Activated naive CD4-positive, alpha-beta T cell treated with anti-CD3 and anti-CD28 coated beads, Interleukin-2, amount 10 ng/mL, durations not matched to agents 7 days and 5 days (primary cell): ENCODE measurements around the gene DKKL1.

ENCODE experiments used
- CTCF ChIA-PET: fragments of 350-600 bp; sonication (Branson Sonifier 250); formaldehyde crosslinking; loops from one replicate; lab custom pipeline; 2021; ENCODE audit warnings: antibody characterized with exemption; lab: Charles Lee
- DNase-seq: peaks from one replicate; pipeline ENCODE4 v3.0.0-alpha.2; 2020
- H3K27ac Mint-ChIP-seq: one replicate; pipeline ENCODE4 v1.8.0; 2021; ENCODE audit warnings: mild to moderate bottlenecking, moderate library complexity, mixed read lengths
- H3K27me3 Mint-ChIP-seq: one replicate; pipeline ENCODE4 v1.8.0; 2021; ENCODE audit warnings: mild to moderate bottlenecking, mixed read lengths
- H3K36me3 Mint-ChIP-seq: one replicate; pipeline ENCODE4 v1.8.0; 2021; ENCODE audit warnings: mixed read lengths
- H3K4me1 Mint-ChIP-seq: one replicate; pipeline ENCODE4 v1.8.0; 2021; ENCODE audit warnings: mixed read lengths
- H3K4me3 Mint-ChIP-seq: one replicate; pipeline ENCODE4 v1.8.0; 2021; ENCODE audit warnings: mild to moderate bottlenecking, moderate library complexity, mixed read lengths
- H3K9me3 Mint-ChIP-seq: one replicate; pipeline ENCODE4 v1.8.0; 2021; ENCODE audit warnings: mixed read lengths

The DKKL1 gene

GRCh38 chr19:49342291-49342721 lies 21.4 kb upstream of the DKKL1 start:
- Mint-ChIP-seq H3K36me3 (peaks cover 35% of the 10 kb centered on the region), H3K4me3 (no peak overlapping the region), H3K4me1 (peaks cover 33% of the 10 kb centered on the region), H3K9me3 (no peaks in the 10 kb centered on the region), H3K27ac (no peak overlapping the region), H3K27me3 (no peaks in the 10 kb centered on the region)
- CTCF ChIA-PET, result no interaction called here
- DNase-seq, result no peak

GRCh38 chr19:49343123-49343522 lies 20.6 kb upstream of the DKKL1 start:
- no peak for DNase-seq
- H3K4me3 Mint-ChIP-seq, result no peak overlapping the region

GRCh38 chr19:49344505-49345423 lies 18.9 kb upstream of the DKKL1 start:
- CTCF ChIA-PET, result no interaction called here
- no peak overlapping the region for H3K4me3 Mint-ChIP-seq
- H3K27ac Mint-ChIP-seq, result no peak overlapping the region
- no peak for DNase-seq
- peaks cover 7% of the 10 kb centered on the region for H3K27me3 Mint-ChIP-seq
- peaks cover 17% of the 10 kb centered on the region for H3K36me3 Mint-ChIP-seq
- peaks cover 15% of the 10 kb centered on the region for H3K4me1 Mint-ChIP-seq
- peaks cover 2% of the 10 kb centered on the region for H3K9me3 Mint-ChIP-seq

More at GRCh38 chr19:49343123-49343522, 20.6 kb upstream of the DKKL1 start:
- Mint-ChIP-seq H3K36me3 (peaks cover 28% of the 10 kb centered on the region), H3K4me1 (peaks cover 26% of the 10 kb centered on the region), H3K27ac (peak overlapping the region; percentile 74), H3K9me3 (no peaks in the 10 kb centered on the region), H3K27me3 (no peaks in the 10 kb centered on the region)
- CTCF ChIA-PET, result no interaction called here

- Mint-ChIP-seq H3K27ac (no peak overlapping the region), H3K4me3 (no peak overlapping the region), H3K27me3 (peaks cover 17% of the 10 kb centered on the region), H3K9me3 (peaks cover 2% of the 10 kb centered on the region), H3K4me1 (peaks cover 4% of the 10 kb centered on the region), H3K36me3 (peaks cover 10% of the 10 kb centered on the region)
- DNase-seq, result no peak
- CTCF ChIA-PET, result no interaction called here
Observed at GRCh38 chr19:49347191-49347590, 16.5 kb upstream of the DKKL1 start.

GRCh38 chr19:49347835-49348234 lies 15.8 kb upstream of the DKKL1 start:
- H3K4me1 Mint-ChIP-seq, result peaks cover 4% of the 10 kb centered on the region
- peaks cover 5% of the 10 kb centered on the region for H3K36me3 Mint-ChIP-seq
- H3K27me3 Mint-ChIP-seq, result peaks cover 17% of the 10 kb centered on the region
- no peak overlapping the region for H3K4me3 Mint-ChIP-seq
- CTCF ChIA-PET, result interaction anchor here (0.7 to 1.4 kb wide), 2 partner anchors 20 to 126 kb away, joined by 4 read pairs; partner anchors contain the start of gene FLT3LG
- peaks cover 2% of the 10 kb centered on the region for H3K9me3 Mint-ChIP-seq
- DNase-seq, result no peak
- H3K27ac Mint-ChIP-seq, result peak overlapping the region; percentile 33

GRCh38 chr19:49348305-49349189 lies 15.1 kb upstream of the DKKL1 start:
- CTCF ChIA-PET, result interaction anchor here (0.7 to 1.4 kb wide), 2 partner anchors 21 to 125 kb away, joined by 4 read pairs; partner anchors contain the start of gene FLT3LG
- peaks cover 2% of the 10 kb centered on the region for H3K9me3 Mint-ChIP-seq
- peaks cover 4% of the 10 kb centered on the region for H3K36me3 Mint-ChIP-seq
- H3K27ac Mint-ChIP-seq, result no peak overlapping the region
- H3K4me1 Mint-ChIP-seq, result peaks cover 4% of the 10 kb centered on the region
- no peak for DNase-seq
- peaks cover 24% of the 10 kb centered on the region for H3K27me3 Mint-ChIP-seq
- H3K4me3 Mint-ChIP-seq, result no peak overlapping the region

- Mint-ChIP-seq H3K27ac (no peak overlapping the region), H3K4me3 (no peak overlapping the region), H3K9me3 (peaks cover 2% of the 10 kb centered on the region), H3K27me3 (peaks cover 34% of the 10 kb centered on the region), H3K36me3 (peaks cover 4% of the 10 kb centered on the region), H3K4me1 (peaks cover 3% of the 10 kb centered on the region)
- no peak for DNase-seq
- CTCF ChIA-PET, result interaction anchor here (0.6 kb wide), 1 partner anchor 230 kb away, joined by 4 read pairs; no protein-coding TSS in a partner anchor
Observed at GRCh38 chr19:49349567-49349966, 14.1 kb upstream of the DKKL1 start.

GRCh38 chr19:49355909-49356353 lies 7.7 kb upstream of the DKKL1 start:
- CTCF ChIA-PET, result no interaction called here
- Mint-ChIP-seq H3K9me3 (no peaks in the 10 kb centered on the region), H3K27ac (no peak overlapping the region), H3K36me3 (no peaks in the 10 kb centered on the region), H3K4me1 (peaks cover 11% of the 10 kb centered on the region), H3K27me3 (peaks cover 63% of the 10 kb centered on the region), H3K4me3 (no peak overlapping the region)
- DNase-seq, result no peak

- Mint-ChIP-seq H3K27ac (no peak overlapping the region), H3K4me3 (no peak overlapping the region), H3K27me3 (peaks cover 61% of the 10 kb centered on the region), H3K4me1 (peaks cover 13% of the 10 kb centered on the region), H3K9me3 (no peaks in the 10 kb centered on the region), H3K36me3 (no peaks in the 10 kb centered on the region)
- no peak for DNase-seq
- CTCF ChIA-PET, result no interaction called here
Observed at GRCh38 chr19:49356382-49356781, 7.3 kb upstream of the DKKL1 start.

- CTCF ChIA-PET, result no interaction called here
- DNase-seq, result no peak
- no peak overlapping the region for H3K4me3 Mint-ChIP-seq
- peaks cover 53% of the 10 kb centered on the region for H3K27me3 Mint-ChIP-seq
- H3K9me3 Mint-ChIP-seq, result no peaks in the 10 kb centered on the region
- no peaks in the 10 kb centered on the region for H3K36me3 Mint-ChIP-seq
- H3K27ac Mint-ChIP-seq, result no peak overlapping the region
- peaks cover 19% of the 10 kb centered on the region for H3K4me1 Mint-ChIP-seq
Observed at GRCh38 chr19:49357186-49357585, 6.5 kb upstream of the DKKL1 start.

GRCh38 chr19:49359851-49360820 lies 3.5 kb upstream of the DKKL1 start:
- no peak for DNase-seq
- CTCF ChIA-PET, result interaction anchor here (1.0 to 2.0 kb wide), 3 partner anchors 31 to 214 kb away, joined by 3 to 5 read pairs (median 5); no protein-coding TSS in a partner anchor
- Mint-ChIP-seq H3K27ac (no peak overlapping the region), H3K27me3 (peaks cover 31% of the 10 kb centered on the region), H3K4me1 (peaks cover 19% of the 10 kb centered on the region), H3K9me3 (no peaks in the 10 kb centered on the region), H3K4me3 (no peak overlapping the region), H3K36me3 (no peaks in the 10 kb centered on the region)

GRCh38 chr19:49361438-49362047 lies 2.1 kb upstream of the DKKL1 start:
- CTCF ChIA-PET, result no interaction called here
- H3K4me1 Mint-ChIP-seq, result peaks cover 10% of the 10 kb centered on the region
- no peaks in the 10 kb centered on the region for H3K9me3 Mint-ChIP-seq
- H3K27me3 Mint-ChIP-seq, result peaks cover 18% of the 10 kb centered on the region
- no peak overlapping the region for H3K27ac Mint-ChIP-seq
- no peaks in the 10 kb centered on the region for H3K36me3 Mint-ChIP-seq
- DNase-seq, result no peak
- H3K4me3 Mint-ChIP-seq, result no peak overlapping the region
